SK-N-SH (cell line): ENCODE data around the gene KLF2. TPM values are rescaled to one million over a fixed set of nuclear protein-coding genes. Genes with fewer than 3 reads are reported as not detected.

Experiments used
- CHD2 ChIP-seq: fragments of 150-350 bp; IDR thresholded peaks from 2 replicates; pipeline ENCODE4 v1.6.1; 2018; ENCODE audit warnings: low read length; ENCODE audit not compliant: partially characterized antibody
- CTCF ChIP-seq: fragments of 200-600 bp; sonication (generic); IDR thresholded peaks from 2 replicates; pipeline ENCODE4 v1.6.1; 2017; ENCODE audit warnings: antibody characterized with exemption, mild to moderate bottlenecking, moderate library complexity
- ELF1 ChIP-seq: IDR thresholded peaks from 2 replicates; pipeline ENCODE4 v1.4.0; 2012
- FOXM1 ChIP-seq: IDR thresholded peaks from 2 replicates; pipeline ENCODE4 v1.4.0; 2012; ENCODE audit warnings: low read depth, mild to moderate bottlenecking
- GATA2 ChIP-seq: sonication (generic); formaldehyde crosslinking; IDR thresholded peaks from 2 replicates; pipeline ENCODE4 v1.5.0; 2020; ENCODE audit warnings: mild to moderate bottlenecking, missing genetic modification reagents
- NRF1 ChIP-seq: IDR thresholded peaks from 2 replicates; pipeline ENCODE4 v1.6.1; 2012; ENCODE audit warnings: low read depth, mild to moderate bottlenecking, low read length
- POLR2AphosphoS5 ChIP-seq: IDR thresholded peaks from 2 replicates; pipeline ENCODE4 v1.6.1; 2012; ENCODE audit warnings: low read depth, low read length
- RFX5 ChIP-seq: IDR thresholded peaks from 2 replicates; pipeline ENCODE4 v1.6.1; 2012; ENCODE audit warnings: mild to moderate bottlenecking, improper control_type of control experiment, low read length
- RXRA ChIP-seq: IDR thresholded peaks from 2 replicates; pipeline ENCODE4 v1.4.0; 2012; ENCODE audit warnings: low read depth, mild to moderate bottlenecking, borderline replicate concordance
- SMC3 ChIP-seq: IDR thresholded peaks from 2 replicates; pipeline ENCODE4 v1.6.1; 2012; ENCODE audit warnings: low read depth, low read length, improper control_type of control experiment
- YY1 ChIP-seq: IDR thresholded peaks from 2 replicates; pipeline ENCODE4 v1.4.0; 2012; ENCODE audit warnings: low read depth, mild to moderate bottlenecking
- polyA plus RNA-seq, 3 experiments: library from polyadenylated mRNA; depleted of rRNA; stranded (reverse); fragments of >200 nt; gene quantifications; 2 replicates each; pipeline ENCODE4 v1.2.3, GENCODE V29; 2012
- TF ChIP-seq, protein P1 (sequence below): fragments of 150-350 bp; IDR thresholded peaks from 2 replicates; pipeline ENCODE4 v1.6.1; 2017; ENCODE audit warnings: antibody characterized with exemption, low read length, low read depth, borderline replicate concordance
- TF ChIP-seq, protein P2 (sequence below): IDR thresholded peaks from 2 replicates; pipeline ENCODE4 v1.4.0; 2012; ENCODE audit warnings: low read depth, borderline replicate concordance
- TF ChIP-seq, protein P3 (sequence below): IDR thresholded peaks from 2 replicates; pipeline ENCODE4 v1.4.0; 2012; ENCODE audit warnings: low read depth
- TF ChIP-seq, protein P4 (sequence below): IDR thresholded peaks from 2 replicates; pipeline ENCODE4; 2012

KLF2 gene
- polyA plus RNA-seq, 1 of the 3 experiments (the other 2 are of a cell fraction) = 6.9 TPM

DNA sequence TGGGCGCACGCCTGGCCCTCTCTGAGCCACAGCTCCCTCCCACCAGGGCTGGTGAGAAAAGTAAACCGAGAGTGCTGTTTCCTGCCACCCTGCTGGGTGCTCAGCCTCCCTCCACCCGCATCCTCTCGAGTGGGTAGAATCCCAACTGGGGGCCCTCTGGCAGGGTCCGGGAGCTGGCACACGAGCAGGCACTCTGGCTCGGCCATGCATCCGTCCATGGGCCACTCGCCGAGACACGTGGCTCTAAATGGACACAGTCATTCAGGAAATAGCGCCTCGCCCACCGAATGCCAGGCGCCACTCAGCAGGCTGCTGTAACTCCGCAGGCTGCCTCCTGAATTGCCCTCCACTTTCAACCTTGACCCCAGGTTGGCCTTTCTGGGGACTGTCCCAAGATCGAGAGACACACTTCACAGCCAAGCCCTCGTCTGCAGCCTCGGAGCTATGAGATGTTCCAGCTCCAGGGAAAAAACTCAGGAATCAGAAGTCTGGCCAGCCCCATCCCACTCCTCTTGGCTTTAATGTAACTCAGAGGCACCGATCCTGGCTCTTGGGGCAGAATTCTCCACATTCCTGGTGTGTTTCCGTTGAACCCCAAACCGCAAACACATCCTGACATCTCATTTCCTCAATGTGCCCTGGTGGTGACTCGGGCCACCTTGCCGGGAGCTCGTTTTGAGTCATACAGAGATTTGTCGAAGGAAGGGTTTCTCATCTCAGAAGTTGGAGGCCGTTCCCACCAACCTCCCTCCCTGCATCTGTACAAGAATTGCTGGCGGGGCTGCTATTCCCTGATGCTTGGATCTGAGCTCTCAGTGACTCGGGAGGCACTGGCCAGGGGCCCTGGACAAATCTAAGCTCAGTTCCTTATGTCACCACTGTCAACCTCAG, 14.1 kb downstream of the KLF2 start (continued):
- TF ChIP-seq, protein P1, sequence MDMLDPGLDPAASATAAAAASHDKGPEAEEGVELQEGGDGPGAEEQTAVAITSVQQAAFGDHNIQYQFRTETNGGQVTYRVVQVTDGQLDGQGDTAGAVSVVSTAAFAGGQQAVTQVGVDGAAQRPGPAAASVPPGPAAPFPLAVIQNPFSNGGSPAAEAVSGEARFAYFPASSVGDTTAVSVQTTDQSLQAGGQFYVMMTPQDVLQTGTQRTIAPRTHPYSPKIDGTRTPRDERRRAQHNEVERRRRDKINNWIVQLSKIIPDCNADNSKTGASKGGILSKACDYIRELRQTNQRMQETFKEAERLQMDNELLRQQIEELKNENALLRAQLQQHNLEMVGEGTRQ = no peak
- TF ChIP-seq FOXM1 (peak; percentile 66), RFX5 (no peak), SMC3 (no peak), CTCF (peak; percentile 25; the same call in 1 of the 2 replicates), ELF1 (no peak; the same call in 1 of the 2 replicates), CHD2 (no peak), YY1 (0 out of 2 replicates have a peak, but pooled peaks have one; percentile 36), NRF1 (no peak), POLR2AphosphoS5 (peak; percentile 70; the same call in 1 of the 2 replicates), RXRA (peak; percentile 99), GATA2 (CRISPR knock-in tag) (no peak)
- TF ChIP-seq, protein P2, sequence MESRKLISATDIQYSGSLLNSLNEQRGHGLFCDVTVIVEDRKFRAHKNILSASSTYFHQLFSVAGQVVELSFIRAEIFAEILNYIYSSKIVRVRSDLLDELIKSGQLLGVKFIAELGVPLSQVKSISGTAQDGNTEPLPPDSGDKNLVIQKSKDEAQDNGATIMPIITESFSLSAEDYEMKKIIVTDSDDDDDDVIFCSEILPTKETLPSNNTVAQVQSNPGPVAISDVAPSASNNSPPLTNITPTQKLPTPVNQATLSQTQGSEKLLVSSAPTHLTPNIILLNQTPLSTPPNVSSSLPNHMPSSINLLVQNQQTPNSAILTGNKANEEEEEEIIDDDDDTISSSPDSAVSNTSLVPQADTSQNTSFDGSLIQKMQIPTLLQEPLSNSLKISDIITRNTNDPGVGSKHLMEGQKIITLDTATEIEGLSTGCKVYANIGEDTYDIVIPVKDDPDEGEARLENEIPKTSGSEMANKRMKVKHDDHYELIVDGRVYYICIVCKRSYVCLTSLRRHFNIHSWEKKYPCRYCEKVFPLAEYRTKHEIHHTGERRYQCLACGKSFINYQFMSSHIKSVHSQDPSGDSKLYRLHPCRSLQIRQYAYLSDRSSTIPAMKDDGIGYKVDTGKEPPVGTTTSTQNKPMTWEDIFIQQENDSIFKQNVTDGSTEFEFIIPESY = peak; percentile 82; the same call in 1 of the 2 replicates
- TF ChIP-seq, protein P3, sequence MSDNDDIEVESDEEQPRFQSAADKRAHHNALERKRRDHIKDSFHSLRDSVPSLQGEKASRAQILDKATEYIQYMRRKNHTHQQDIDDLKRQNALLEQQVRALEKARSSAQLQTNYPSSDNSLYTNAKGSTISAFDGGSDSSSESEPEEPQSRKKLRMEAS = peak; percentile 71
- TF ChIP-seq, protein P4, sequence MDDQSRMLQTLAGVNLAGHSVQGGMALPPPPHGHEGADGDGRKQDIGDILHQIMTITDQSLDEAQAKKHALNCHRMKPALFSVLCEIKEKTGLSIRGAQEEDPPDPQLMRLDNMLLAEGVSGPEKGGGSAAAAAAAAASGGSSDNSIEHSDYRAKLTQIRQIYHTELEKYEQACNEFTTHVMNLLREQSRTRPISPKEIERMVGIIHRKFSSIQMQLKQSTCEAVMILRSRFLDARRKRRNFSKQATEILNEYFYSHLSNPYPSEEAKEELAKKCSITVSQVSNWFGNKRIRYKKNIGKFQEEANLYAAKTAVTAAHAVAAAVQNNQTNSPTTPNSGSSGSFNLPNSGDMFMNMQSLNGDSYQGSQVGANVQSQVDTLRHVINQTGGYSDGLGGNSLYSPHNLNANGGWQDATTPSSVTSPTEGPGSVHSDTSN = peak; percentile 90
